ENCODE results near the gene NELL1. TPM values are rescaled to one million over a fixed set of nuclear protein-coding genes. Genes with fewer than 3 reads are reported as not detected.

Gene NELL1
- total and polyA plus RNA-seq, 12 donors: 0.11 to 0.39 (median 0.24) TPM; not detected in 9

DNA sequence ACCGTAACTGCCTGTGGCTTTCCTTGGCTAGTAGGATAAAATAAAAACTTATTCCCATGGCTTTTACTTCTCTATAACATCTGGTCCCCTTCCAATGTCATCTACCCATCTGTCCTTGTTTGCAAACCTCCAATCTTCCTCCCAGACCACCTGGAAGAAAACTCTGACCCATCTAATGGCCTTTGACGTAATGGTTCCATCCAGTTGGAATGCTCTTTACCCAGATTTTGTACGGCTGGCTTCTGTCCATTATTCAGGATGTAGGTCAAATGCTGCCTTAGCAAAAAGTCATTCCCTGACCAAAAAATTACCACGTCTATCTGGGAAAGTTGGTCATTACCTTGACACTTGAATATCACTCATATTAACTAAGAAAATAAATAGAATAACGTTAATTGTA, 945.6 kb downstream of the NELL1 start:
- WGBS, 4 donors: 55 to 62% (median 60%) methylated on average over 5 of the region's 5 CpGs
- H3K4me1 ChIP-seq (replicated peaks in 1 of 2): no peaks in the 10 kb centered on the region
- H3K4me3 ChIP-seq: no peak overlapping the region
- DNase-seq: no peak
- no peak overlapping the region for H3K27ac ChIP-seq
- intact Hi-C loops (cut with DNase I): no loop called here
- no peaks in the 10 kb centered on the region for H3K36me3 ChIP-seq (replicated peaks in 1 of 2)
- no peaks in the 10 kb centered on the region for H3K9me3 ChIP-seq (replicated peaks in 1 of 3)
- TF ChIP-seq, protein P1, sequence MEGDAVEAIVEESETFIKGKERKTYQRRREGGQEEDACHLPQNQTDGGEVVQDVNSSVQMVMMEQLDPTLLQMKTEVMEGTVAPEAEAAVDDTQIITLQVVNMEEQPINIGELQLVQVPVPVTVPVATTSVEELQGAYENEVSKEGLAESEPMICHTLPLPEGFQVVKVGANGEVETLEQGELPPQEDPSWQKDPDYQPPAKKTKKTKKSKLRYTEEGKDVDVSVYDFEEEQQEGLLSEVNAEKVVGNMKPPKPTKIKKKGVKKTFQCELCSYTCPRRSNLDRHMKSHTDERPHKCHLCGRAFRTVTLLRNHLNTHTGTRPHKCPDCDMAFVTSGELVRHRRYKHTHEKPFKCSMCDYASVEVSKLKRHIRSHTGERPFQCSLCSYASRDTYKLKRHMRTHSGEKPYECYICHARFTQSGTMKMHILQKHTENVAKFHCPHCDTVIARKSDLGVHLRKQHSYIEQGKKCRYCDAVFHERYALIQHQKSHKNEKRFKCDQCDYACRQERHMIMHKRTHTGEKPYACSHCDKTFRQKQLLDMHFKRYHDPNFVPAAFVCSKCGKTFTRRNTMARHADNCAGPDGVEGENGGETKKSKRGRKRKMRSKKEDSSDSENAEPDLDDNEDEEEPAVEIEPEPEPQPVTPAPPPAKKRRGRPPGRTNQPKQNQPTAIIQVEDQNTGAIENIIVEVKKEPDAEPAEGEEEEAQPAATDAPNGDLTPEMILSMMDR (IDR thresholded peaks at IDR 0.05): no peak
- TF ChIP-seq POLR2A (IDR thresholded peaks at IDR 0.05): no peak
- H3K27me3 ChIP-seq: no peaks in the 10 kb centered on the region

DNA sequence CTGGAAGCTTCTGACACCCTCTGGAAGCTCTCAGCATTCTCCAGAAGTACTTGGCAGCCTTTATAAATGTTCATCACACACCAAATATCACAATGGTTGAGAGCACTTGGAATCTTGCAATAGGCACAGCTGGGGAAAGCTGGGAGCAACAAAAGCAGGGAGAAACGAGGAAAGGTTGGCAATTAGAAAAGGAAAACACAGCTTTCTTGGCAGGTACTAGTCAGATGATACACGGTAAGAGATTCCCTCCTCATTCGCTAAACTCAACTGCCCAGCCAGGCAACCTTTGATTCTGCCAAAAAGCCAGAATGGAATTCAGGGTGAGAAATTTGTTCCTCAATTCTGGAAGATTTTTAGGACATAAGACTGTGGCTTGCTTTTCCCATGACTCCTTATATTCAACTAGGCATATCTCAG, 946.6 kb downstream of the NELL1 start:
- WGBS, 4 donors: 55 to 61% (median 60%) methylated on average over 3 of the region's 3 CpGs
- Histone ChIP-seq H3K9me3 (replicated peaks in 1 of 3) (no peaks in the 10 kb centered on the region), H3K4me3 (no peak overlapping the region), H3K27ac (no peak overlapping the region), H3K27me3 (no peaks in the 10 kb centered on the region), H3K4me1 (replicated peaks in 1 of 2) (no peaks in the 10 kb centered on the region), H3K36me3 (replicated peaks in 1 of 2) (no peaks in the 10 kb centered on the region)
- no peak for DNase-seq
- intact Hi-C loops (cut with DNase I): no loop called here
- TF ChIP-seq POLR2A (IDR thresholded peaks at IDR 0.05): no peak
- TF ChIP-seq, protein P1 (IDR thresholded peaks at IDR 0.05): no peak

DNA sequence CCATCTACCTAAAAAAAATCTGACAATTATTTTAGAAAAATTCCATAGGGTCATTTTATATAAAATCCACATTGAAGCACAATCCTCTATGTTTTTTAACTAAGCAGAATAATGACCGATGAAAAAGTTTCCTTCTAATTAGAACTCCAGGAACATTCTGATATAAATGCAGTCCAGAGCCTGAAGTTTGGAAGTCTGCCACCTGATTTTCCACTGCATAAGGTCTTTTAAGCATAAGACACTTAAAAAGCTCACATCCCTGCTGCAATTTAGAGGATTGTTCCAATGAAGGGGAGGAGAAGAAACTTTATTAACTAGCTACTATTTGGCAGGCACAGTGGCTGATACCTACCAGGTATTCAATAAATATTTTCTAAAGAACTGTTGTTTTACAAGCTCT, 953.2 kb downstream of the NELL1 start:
- 79 to 87% (median 84%) methylated on average over 1 of the region's 1 CpG for WGBS, 4 donors
- TF ChIP-seq, protein P1 (IDR thresholded peaks at IDR 0.05): no peak
- TF ChIP-seq POLR2A (IDR thresholded peaks at IDR 0.05): no peak
- no peak for DNase-seq

DNA sequence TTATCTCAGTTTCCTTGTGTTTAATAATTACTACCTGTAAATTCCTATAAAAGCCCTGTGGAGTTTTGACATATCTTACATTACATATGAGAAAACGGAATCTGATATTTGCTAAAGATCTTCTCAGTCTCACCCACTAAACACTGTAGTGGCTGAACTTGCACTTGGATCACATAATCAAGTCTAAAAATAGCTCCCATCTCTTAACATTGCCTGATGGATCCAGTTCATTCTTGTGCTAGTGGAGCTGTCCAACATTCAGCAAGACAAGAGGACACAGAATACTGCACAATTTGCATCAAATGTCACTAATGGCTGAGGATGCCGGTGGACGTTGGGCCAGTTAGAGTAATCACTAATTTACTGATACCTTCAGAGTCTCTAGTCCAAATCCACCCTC, 953.6 kb downstream of the NELL1 start:
- DNase-seq: no peak
- Histone ChIP-seq H3K36me3 (replicated peaks in 1 of 2) (no peaks in the 10 kb centered on the region), H3K27ac (no peak overlapping the region), H3K9me3 (replicated peaks in 1 of 3) (no peaks in the 10 kb centered on the region), H3K4me1 (replicated peaks in 1 of 2) (no peaks in the 10 kb centered on the region), H3K27me3 (no peaks in the 10 kb centered on the region), H3K4me3 (no peak overlapping the region)
- TF ChIP-seq POLR2A (IDR thresholded peaks at IDR 0.05): no peak
- TF ChIP-seq, protein P1 (IDR thresholded peaks at IDR 0.05): no peak
- intact Hi-C loops (cut with DNase I): no loop called here
- 70 to 80% (median 78%) methylated on average over 3 of the region's 3 CpGs for WGBS, 4 donors

More for the DNA sequence above, 953.2 kb downstream of the NELL1 start:
- H3K27ac ChIP-seq: no peak overlapping the region
- H3K27me3 ChIP-seq: no peaks in the 10 kb centered on the region
- intact Hi-C loops (cut with DNase I): no loop called here
- H3K9me3 ChIP-seq (replicated peaks in 1 of 3): no peaks in the 10 kb centered on the region
- H3K36me3 ChIP-seq (replicated peaks in 1 of 2): no peaks in the 10 kb centered on the region
- no peak overlapping the region for H3K4me3 ChIP-seq
- H3K4me1 ChIP-seq (replicated peaks in 1 of 2): no peaks in the 10 kb centered on the region

Small RNAs within 50 kb of the gene (small RNA-seq; reads per million reads assigned to genes)
- gene RNA5SP336: 66.7 to 107 reads per million in 2 donors
- 0.12 to 0.17 reads per million in 2 donors for gene RNA5SP337

Other genes starting within 250 kb of the NELL1 start
- 1 to 10 TPM in 1 of 9 donors, under 1 TPM in 1, not detected in 7; 0.25 to 2.4 TPM for gene SLC6A5, start 70.0 kb upstream of the NELL1 start, total RNA-seq
- under 1 TPM in 2 of 3 donors, not detected in 1; 0.03 to 0.40 TPM for gene SLC6A5, start 70.0 kb upstream of the NELL1 start, polyA plus RNA-seq

All from adrenal gland (tissue), 12 donors.